K562 (cell line): ENCODE measurements around the gene CATSPER3. TPM values are rescaled to one million over a fixed set of nuclear protein-coding genes. Genes with fewer than 3 reads are reported as not detected.

Experiments used
- ARHGAP35 ChIP-seq: fragments of 450-650 bp; IDR thresholded peaks from 2 replicates; pipeline ENCODE4 v1.6.1; 2018; ENCODE audit not compliant: partially characterized antibody
- CBX5 ChIP-seq: IDR thresholded peaks from 2 replicates; pipeline ENCODE4 v1.6.1; 2014; ENCODE audit warnings: low read depth, borderline replicate concordance
- HNRNPL ChIP-seq: fragments of 200-400 bp; formaldehyde crosslinking; IDR thresholded peaks from 2 replicates; pipeline ENCODE4 v1.6.1; 2017; ENCODE audit warnings: low read depth, mild to moderate bottlenecking, low read length
- KAT7 ChIP-seq: sonication (generic); formaldehyde crosslinking; IDR thresholded peaks from 2 replicates; pipeline ENCODE4 v1.8.0; 2022; ENCODE audit warnings: missing genetic modification reagents, mild to moderate bottlenecking, borderline replicate concordance
- KDM5B ChIP-seq: fragments of 200-600 bp; sonication (generic); IDR thresholded peaks from 2 replicates; pipeline ENCODE4 v1.6.1; 2012; ENCODE audit warnings: low read depth, mild to moderate bottlenecking, moderate library complexity, low read length, control low read depth, inconsistent platforms; ENCODE audit not compliant: insufficient replicate concordance
- KLF6 ChIP-seq: fragments of 250-450 bp; sonication (Bioruptor Pico); IDR thresholded peaks from 2 replicates; pipeline ENCODE4 v1.4.0; 2020; ENCODE audit warnings: mild to moderate bottlenecking, moderate library complexity, borderline replicate concordance
- MECOM ChIP-seq: fragments of 250-450 bp; sonication (Bioruptor Pico); IDR thresholded peaks from 2 replicates; pipeline ENCODE4 v1.8.0; 2022; ENCODE audit warnings: inconsistent platforms
- NEUROD1 ChIP-seq: fragments of 150-350 bp; IDR thresholded peaks from 2 replicates; pipeline ENCODE4 v1.6.1; 2014; ENCODE audit warnings: borderline replicate concordance, low read length, low read depth; ENCODE audit not compliant: partially characterized antibody
- NR2F6 ChIP-seq: fragments of 450-650 bp; formaldehyde crosslinking; IDR thresholded peaks from 2 replicates; pipeline ENCODE4 v1.4.0; 2020; ENCODE audit warnings: mild to moderate bottlenecking
- PCBP1 ChIP-seq: fragments of 200-400 bp; formaldehyde crosslinking; IDR thresholded peaks from 2 replicates; pipeline ENCODE4 v1.6.1; 2018; ENCODE audit warnings: mild to moderate bottlenecking, low read depth, low read length; ENCODE audit not compliant: poor library complexity, severe bottlenecking
- PCBP2 ChIP-seq: fragments of 200-400 bp; formaldehyde crosslinking; IDR thresholded peaks from 2 replicates; pipeline ENCODE4 v1.6.1; 2018; ENCODE audit warnings: low read length, low read depth, mild to moderate bottlenecking, moderate library complexity; ENCODE audit not compliant: poor library complexity, severe bottlenecking
- PHF8 ChIP-seq: fragments of 200-600 bp; sonication (generic); IDR thresholded peaks from 2 replicates; pipeline ENCODE4 v1.6.1; 2012; ENCODE audit warnings: mixed run types, mild to moderate bottlenecking, inconsistent platforms, low read length, moderate library complexity, borderline replicate concordance
- SOX6 ChIP-seq: fragments of 450-650 bp; IDR thresholded peaks from 2 replicates; pipeline ENCODE4 v1.6.1; 2014; ENCODE audit warnings: mild to moderate bottlenecking
- SP2 ChIP-seq: IDR thresholded peaks from 2 replicates; pipeline ENCODE4 v1.6.1; 2011; ENCODE audit warnings: mild to moderate bottlenecking, low read depth, low read length, moderate library complexity; ENCODE audit not compliant: poor library complexity, severe bottlenecking; ENCODE audit errors: extremely low read depth
- SUPT5H ChIP-seq: fragments of 450-650 bp; IDR thresholded peaks from 2 replicates; pipeline ENCODE4 v1.6.1; 2016
- TEAD4 ChIP-seq, 2 experiments: sonication (generic) in 1 of 2; formaldehyde crosslinking in 1 of 2; IDR thresholded peaks; 2 replicates each; pipeline versions ENCODE4 v1.6.1 to v1.8.0; 2012 to 2022; ENCODE audit warnings: borderline replicate concordance in 1 of 2, inconsistent platforms in 1 of 2, low read length in 1 of 2, mild to moderate bottlenecking in 1 of 2, missing genetic modification reagents in 1 of 2
- XRCC5 ChIP-seq: fragments of 200-400 bp; formaldehyde crosslinking; IDR thresholded peaks from 2 replicates; pipeline ENCODE4 v1.6.1; 2017; ENCODE audit warnings: low read depth, mild to moderate bottlenecking, low read length
- ZKSCAN3 ChIP-seq: fragments of 250-450 bp; sonication (Bioruptor Pico); IDR thresholded peaks from 2 replicates; pipeline ENCODE4 v1.4.0; 2020
- polyA plus RNA-seq, 8 experiments: library from polyadenylated mRNA; depleted of rRNA in 4 of 8; stranded (reverse) in 5 of 8; unstranded in 3 of 8; fragments of >200 nt; fragmentation: Nextera tagmentation in 2 of 8; fragmentation: Illumina TruSeq in 1 of 8; extraction: Ambion mirVana in 2 of 8; extraction: Trizol in 1 of 8; gene quantifications; 2 replicates each; pipeline versions ENCODE4 v1.2.1 to v1.2.3, GENCODE V29; 2011 to 2014; ENCODE audit warnings: inconsistent platforms in 1 of 8, missing spikeins in 1 of 8
- total RNA-seq, 7 experiments: library from RNA; depleted of rRNA in 6 of 7; stranded (reverse); fragments of >200 nt in 6 of 7; fragmentation: Illumina TruSeq in 2 of 7; extraction: Trizol in 2 of 7; gene quantifications; 2 replicates each; pipeline versions ENCODE4 v1.2.1 to v1.2.3, GENCODE V29; 2011 to 2021; ENCODE audit warnings: low replicate concordance in 1 of 7
- TF ChIP-seq, protein P1 (sequence below): fragments of 450-650 bp; IDR thresholded peaks from 2 replicates; pipeline ENCODE4 v1.6.1; 2017; ENCODE audit warnings: antibody characterized with exemption, mild to moderate bottlenecking
- TF ChIP-seq, protein P2 (sequence below): fragments of 450-650 bp; IDR thresholded peaks from 2 replicates; pipeline ENCODE4 v1.6.1; 2018; ENCODE audit warnings: mild to moderate bottlenecking, low read depth; ENCODE audit not compliant: partially characterized antibody
- TF ChIP-seq, protein P3 (sequence below): fragments of 250-450 bp; sonication (Bioruptor Pico); IDR thresholded peaks from 2 replicates; pipeline ENCODE4 v1.8.0; 2021; ENCODE audit warnings: borderline replicate concordance, mild to moderate bottlenecking, moderate library complexity; ENCODE audit not compliant: poor library complexity, severe bottlenecking

CATSPER3 gene
- total and polyA plus RNA-seq, 9 of the 15 experiments (the other 6 are each of a cell fraction or from before 2014, with no cell fraction given), result 0.14 to 1.5 (median 0.49) TPM

DNA sequence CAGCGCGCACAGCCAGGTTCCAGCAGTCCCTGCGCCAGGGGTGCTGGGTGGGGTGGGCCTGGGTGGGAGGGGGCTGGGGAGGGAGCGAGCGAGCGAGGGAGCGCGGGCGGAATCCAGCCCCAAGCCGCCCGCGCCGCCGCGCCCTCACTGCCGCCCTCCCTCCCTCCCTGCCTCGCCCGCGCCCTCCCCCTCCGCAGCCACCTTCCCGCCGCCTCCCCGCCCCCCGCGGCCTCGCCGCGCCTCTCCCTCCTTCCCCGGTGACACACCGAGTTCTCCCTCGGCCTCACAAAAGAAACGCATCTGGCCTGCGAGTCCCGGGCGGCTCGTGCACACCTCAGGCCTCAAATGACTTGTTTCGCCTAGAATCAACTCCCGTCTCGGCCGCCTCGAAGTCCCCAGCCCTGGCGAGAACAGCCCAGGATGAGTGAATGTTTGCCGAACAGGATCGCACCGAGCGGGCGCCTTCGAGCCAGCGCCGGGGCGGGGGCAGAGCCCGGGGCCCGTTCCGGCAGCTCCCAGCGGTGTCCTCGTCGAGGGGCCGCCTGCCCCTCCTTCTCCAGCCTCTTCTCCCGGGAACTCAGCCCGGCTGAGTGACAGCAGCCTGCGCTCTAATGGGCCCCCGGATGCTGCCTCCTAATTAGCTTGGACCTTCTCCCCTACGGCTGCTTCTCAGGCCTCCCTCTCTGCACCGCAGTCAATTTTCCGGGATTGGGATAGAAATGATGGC is 66.7 kb downstream of the CATSPER3 start (continued):
- TF ChIP-seq, protein P1, sequence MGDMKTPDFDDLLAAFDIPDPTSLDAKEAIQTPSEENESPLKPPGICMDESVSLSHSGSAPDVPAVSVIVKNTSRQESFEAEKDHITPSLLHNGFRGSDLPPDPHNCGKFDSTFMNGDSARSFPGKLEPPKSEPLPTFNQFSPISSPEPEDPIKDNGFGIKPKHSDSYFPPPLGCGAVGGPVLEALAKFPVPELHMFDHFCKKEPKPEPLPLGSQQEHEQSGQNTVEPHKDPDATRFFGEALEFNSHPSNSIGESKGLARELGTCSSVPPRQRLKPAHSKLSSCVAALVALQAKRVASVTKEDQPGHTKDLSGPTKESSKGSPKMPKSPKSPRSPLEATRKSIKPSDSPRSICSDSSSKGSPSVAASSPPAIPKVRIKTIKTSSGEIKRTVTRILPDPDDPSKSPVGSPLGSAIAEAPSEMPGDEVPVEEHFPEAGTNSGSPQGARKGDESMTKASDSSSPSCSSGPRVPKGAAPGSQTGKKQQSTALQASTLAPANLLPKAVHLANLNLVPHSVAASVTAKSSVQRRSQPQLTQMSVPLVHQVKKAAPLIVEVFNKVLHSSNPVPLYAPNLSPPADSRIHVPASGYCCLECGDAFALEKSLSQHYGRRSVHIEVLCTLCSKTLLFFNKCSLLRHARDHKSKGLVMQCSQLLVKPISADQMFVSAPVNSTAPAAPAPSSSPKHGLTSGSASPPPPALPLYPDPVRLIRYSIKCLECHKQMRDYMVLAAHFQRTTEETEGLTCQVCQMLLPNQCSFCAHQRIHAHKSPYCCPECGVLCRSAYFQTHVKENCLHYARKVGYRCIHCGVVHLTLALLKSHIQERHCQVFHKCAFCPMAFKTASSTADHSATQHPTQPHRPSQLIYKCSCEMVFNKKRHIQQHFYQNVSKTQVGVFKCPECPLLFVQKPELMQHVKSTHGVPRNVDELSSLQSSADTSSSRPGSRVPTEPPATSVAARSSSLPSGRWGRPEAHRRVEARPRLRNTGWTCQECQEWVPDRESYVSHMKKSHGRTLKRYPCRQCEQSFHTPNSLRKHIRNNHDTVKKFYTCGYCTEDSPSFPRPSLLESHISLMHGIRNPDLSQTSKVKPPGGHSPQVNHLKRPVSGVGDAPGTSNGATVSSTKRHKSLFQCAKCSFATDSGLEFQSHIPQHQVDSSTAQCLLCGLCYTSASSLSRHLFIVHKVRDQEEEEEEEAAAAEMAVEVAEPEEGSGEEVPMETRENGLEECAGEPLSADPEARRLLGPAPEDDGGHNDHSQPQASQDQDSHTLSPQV, result peak; percentile 95
- 0 out of 2 replicates have a peak, but pooled peaks have one; percentile 39 for TF ChIP-seq MECOM (CRISPR knock-in tag)
- TF ChIP-seq PCBP1, result no peak
- TF ChIP-seq CBX5, result no peak
- TF ChIP-seq KLF6 (CRISPR knock-in tag), result no peak
- no peak for TF ChIP-seq PCBP2
- no peak for TF ChIP-seq SP2
- no peak for TF ChIP-seq NEUROD1
- no peak for TF ChIP-seq ZKSCAN3 (CRISPR knock-in tag)
- TF ChIP-seq HNRNPL, result no peak
- no peak for TF ChIP-seq NR2F6 (CRISPR knock-in tag)
- TF ChIP-seq, protein P2, sequence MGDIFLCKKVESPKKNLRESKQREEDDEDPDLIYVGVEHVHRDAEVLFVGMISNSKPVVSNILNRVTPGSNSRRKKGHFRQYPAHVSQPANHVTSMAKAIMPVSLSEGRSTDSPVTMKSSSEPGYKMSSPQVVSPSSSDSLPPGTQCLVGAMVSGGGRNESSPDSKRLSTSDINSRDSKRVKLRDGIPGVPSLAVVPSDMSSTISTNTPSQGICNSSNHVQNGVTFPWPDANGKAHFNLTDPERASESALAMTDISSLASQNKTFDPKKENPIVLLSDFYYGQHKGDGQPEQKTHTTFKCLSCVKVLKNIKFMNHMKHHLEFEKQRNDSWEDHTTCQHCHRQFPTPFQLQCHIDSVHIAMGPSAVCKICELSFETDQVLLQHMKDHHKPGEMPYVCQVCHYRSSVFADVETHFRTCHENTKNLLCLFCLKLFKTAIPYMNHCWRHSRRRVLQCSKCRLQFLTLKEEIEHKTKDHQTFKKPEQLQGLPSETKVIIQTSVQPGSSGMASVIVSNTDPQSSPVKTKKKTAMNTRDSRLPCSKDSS, result no peak
- peak; percentile 68; the same call in 1 of the 2 replicates for TF ChIP-seq PHF8
- peak; percentile 6; the same call in 1 of the 2 replicates for TF ChIP-seq XRCC5
- no peak for TF ChIP-seq TEAD4 (IDR thresholded peaks at IDR 0.05; ENCODE audit: low read length)
- no peak for TF ChIP-seq TEAD4 (CRISPR knock-in tag; IDR thresholded peaks at IDR 0.05; ENCODE audit: borderline replicate concordance)
- no peak for TF ChIP-seq ARHGAP35
- no peak for TF ChIP-seq KAT7 (CRISPR knock-in tag)
- peak; percentile 71 for TF ChIP-seq KDM5B
- TF ChIP-seq SOX6, result peak; percentile 55; the same call in 1 of the 2 replicates
- peak; percentile 79 for TF ChIP-seq SUPT5H
- TF ChIP-seq, protein P3, sequence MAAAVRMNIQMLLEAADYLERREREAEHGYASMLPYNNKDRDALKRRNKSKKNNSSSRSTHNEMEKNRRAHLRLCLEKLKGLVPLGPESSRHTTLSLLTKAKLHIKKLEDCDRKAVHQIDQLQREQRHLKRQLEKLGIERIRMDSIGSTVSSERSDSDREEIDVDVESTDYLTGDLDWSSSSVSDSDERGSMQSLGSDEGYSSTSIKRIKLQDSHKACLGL (CRISPR knock-in tag), result no peak
